Stimulated activated CD4-positive, alpha-beta T cell treated with anti-CD3 and anti-CD28 coated beads, TNF-alpha, amount 100 ng/mL, for 24 hours (primary cell): Measurements from ENCODE around the gene TTC16.
"Not testable (repeated sequence)": the region's sequence is repeated elsewhere in the genome, so short reads cannot be mapped to it uniquely, and the experiment has no call there.

Experiments
- DNase-seq, 3 experiments: peaks; one replicate each; pipeline ENCODE4 v3.0.0-alpha.2; 2020; ENCODE audit warnings: low read depth in 3 of 3

TTC16 gene

GRCh38 chr9:127767410-127767809 is 51.5 kb downstream of the TTC16 start:
- no peak for DNase-seq

GRCh38 chr9:127767909-127768331 is 52.0 kb downstream of the TTC16 start:
- no peak for DNase-seq

GRCh38 chr9:127768698-127769097 is 52.8 kb downstream of the TTC16 start:
- DNase-seq: no peak

DNA sequence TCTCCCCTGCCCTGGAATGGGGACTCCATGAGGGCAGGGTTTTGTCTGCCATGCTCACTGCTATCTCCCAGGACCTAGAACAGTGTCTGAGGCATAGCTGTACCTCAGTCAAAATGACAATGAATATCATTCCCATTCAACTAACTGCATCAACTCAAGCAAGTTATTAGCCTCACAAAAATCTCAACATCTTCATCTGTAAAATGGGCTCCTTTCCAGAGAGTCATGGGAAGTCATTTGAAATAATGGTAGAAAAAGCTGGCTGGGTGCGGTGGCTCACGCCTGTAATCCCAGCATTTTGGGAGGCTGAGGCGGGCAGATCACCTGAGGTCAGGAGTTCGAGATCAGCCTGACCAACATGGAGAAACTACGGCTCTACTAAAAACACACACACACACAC is 53.2 kb downstream of the TTC16 start:
- no peak for DNase-seq

DNA sequence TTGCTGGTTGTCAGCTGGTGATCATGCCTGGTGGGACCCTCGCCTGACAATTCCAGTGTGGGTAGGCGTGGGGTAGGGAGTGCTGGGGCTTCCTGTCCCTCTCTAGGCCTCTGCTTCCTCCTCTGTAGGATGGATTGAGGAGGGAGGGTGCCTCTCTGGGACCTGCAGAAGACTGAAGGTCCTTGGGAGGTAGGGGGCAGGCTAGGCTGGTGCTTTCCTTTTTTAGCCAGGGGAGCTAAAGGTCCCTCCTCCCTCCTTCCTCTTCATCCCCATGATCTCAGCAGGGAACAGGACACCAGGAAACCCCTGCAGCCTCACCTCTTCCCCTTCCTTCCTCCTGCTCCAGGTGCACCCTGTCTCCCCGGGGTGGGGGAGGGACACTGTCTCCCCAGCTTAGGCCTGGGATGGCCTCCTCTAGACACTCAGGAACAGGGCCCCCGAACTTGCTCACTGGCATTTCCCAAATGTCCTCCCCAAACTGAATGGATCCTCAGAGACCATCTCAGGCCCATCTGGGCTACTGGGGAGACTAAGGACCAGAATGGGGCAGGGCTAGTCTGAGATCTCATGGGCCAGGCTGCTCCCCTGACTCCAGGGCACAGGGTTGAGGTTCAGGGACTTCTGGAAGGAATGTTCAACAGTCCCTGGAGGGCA is 54.2 kb downstream of the TTC16 start:
- DNase-seq: no peak

DNA sequence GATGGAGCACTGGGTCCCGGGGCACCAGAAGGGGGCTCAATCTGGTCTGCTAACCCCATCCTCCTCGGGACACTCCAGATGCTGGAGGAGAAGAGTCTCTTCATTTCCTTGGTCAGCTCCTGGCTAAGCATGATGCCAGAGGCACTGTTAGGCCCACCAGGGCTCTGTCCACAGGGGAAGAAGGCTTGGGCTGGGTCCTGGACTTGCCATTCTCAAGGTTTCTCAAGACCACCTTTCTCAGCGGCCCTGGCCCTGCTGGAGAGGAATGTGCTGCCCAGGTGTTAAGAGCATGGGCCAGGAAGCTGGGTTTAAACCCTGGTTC is 54.7 kb downstream of the TTC16 start:
- no peak for DNase-seq

- DNase-seq: peak; percentile 91 to 98 (median 93)
These were observed 55.2 kb downstream of the TTC16 start for GRCh38 chr9:127770905-127771569.

DNA sequence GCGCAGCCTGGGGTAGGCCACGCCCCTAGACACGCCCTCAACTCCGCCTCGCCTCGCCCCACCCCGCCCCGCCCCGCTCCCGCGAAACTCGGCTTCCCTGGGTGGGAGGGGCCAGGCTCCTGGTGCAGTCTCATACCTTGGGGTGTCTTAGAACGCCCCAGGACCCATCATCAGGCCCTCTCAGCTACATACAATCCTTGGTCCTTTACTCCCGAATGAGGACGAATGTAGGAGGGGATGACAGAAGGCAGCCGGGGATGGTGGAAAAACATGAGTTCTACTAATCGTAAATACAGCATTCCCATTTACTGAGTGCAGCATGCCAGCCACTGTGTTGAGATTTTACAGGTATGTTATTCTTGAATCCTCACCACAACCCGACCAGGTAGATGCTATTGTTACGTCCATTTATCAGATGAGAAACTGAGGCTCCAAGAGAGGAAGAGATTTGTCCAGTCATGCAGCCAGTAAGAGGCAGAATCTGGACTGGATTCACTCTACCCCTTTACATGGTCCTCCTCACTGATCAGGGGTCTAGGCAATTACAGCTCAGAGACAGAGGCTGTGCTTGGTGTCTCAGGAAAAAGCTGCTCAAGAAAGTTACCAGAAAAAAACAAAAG is 55.8 kb downstream of the TTC16 start:
- no peak for DNase-seq

DNA sequence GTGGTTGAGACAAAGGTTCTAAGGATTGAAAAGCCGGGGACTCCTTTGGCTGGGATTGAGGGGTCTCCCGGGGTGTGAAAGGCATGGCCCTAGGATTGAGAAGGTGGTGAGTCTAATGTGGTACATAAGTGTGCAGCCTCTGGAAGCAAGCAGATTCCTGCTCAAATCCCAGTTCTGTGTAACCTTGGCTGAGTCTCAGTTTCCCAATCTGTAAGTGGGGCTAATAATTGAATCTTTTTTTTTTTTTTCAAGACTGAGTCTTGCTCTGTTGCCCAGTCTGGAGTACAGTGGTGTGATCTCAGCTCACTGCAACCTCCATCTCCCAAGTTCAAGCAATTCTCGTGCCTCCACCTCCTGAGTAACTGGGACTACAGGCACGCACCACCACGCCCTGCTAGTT is 56.7 kb downstream of the TTC16 start:
- no peak for DNase-seq

DNA sequence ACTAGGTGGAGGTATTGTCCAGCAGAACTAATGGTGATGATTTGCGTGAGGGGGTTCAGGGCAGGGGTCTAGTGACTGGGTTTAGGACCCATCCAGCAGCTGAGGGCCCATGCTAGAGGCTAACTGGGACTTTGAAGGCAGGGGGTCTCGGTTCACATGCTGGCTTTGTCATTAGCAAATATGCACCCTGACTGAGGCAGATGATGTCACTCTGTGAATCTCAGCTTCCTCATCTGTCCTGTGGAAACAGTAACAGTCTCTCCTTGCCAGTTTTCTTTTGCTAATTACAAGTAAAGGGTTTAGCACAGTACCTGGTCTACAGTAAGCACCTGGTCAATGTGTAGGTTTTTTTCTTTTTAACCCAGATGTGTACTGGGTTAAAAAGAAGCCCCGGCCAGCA is 57.4 kb downstream of the TTC16 start:
- DNase-seq: no peak

GRCh38 chr9:127773981-127774380 is 58.1 kb downstream of the TTC16 start:
- no peak for DNase-seq

DNA sequence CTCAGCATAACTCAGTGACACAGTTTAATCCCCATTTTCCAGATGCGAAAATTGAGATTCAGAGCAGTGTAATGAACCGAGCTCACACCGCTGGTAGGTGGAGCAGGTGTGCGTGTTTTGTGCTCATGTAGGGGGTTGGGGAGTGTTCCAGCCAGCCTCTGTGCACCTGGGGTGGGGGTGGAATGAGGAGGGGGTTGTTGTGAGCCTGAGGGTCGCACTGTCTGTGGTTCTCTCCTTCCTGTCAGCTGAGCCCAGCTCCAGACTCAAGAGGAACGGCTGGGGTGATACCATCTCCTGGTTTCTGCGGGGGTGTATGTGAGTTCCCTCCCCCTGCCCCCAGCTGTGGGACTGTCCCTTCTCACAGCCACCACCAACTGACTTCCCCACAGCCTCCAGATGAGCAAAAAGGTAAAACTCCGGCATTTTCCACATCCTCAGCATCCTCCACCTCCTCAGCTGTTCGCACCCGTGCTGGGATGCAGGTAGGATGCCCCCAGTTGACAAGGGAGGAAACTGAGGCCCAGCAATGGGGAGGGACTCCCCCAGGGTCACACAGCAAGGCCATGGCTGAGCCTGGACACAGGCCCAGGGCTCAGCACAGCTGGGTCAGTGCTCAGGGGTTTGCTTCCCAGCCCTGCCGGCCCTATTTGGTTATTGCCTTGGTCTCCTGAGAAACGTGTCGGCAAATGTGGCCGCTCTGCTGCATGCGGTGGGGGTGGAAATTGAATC is 60.5 kb downstream of the TTC16 start:
- DNase-seq: peak; percentile 37 to 78 (median 55)

GRCh38 chr9:127776924-127777289 is 61.0 kb downstream of the TTC16 start:
- no peak for DNase-seq

- no peak for DNase-seq
These were observed 61.6 kb downstream of the TTC16 start for GRCh38 chr9:127777368-127777980.

DNA sequence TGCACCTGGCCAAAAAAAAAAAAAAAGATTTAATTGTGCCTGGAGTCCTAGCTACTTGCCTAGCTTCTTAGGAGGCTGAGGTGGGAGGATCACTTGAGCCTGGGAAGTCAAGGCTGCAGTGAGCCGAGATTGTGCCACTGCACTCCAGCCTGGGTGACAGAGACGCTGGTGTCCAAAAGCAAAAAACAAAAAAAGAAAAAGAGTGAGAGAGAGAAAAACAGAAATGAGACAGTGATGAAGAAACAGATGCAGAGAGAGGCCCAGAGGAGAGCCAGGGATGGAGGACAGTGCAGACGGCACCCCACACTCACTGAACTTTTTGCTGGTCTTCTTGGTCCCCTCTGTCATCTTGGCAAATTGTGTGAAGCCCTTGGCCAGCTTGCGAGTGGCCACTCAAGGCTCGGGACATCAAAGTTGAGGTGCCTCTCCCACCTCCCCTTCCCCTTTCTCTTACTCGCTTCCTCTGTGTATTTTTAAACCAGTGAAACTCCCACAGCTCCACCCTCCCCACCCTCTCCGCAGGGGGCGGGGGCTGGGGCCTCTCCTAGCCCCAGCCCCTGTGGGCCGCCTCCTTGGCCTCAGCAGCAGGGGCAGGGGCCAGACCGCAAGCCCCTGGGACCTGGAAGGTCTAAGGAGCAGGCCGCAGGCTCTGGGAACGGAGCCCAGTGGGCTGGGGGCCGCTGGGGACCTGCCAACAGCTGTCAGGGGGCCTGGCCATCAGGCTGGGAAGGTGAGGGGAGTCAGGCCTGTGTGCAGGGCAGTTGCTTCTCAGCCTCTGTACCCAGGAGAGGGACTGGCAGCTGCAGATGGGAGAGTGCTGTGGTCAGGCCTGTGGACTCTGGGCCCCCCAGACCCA is 62.6 kb downstream of the TTC16 start, which contains the start of gene SH2D3C:
Gene SH2D3C (minus strand): TSS at position 387 of the 856 bp plus-strand sequence. CDS start 39 bp downstream, at position 348.
- DNase-seq: peak in 1 of 3 experiments; percentile 52

DNA sequence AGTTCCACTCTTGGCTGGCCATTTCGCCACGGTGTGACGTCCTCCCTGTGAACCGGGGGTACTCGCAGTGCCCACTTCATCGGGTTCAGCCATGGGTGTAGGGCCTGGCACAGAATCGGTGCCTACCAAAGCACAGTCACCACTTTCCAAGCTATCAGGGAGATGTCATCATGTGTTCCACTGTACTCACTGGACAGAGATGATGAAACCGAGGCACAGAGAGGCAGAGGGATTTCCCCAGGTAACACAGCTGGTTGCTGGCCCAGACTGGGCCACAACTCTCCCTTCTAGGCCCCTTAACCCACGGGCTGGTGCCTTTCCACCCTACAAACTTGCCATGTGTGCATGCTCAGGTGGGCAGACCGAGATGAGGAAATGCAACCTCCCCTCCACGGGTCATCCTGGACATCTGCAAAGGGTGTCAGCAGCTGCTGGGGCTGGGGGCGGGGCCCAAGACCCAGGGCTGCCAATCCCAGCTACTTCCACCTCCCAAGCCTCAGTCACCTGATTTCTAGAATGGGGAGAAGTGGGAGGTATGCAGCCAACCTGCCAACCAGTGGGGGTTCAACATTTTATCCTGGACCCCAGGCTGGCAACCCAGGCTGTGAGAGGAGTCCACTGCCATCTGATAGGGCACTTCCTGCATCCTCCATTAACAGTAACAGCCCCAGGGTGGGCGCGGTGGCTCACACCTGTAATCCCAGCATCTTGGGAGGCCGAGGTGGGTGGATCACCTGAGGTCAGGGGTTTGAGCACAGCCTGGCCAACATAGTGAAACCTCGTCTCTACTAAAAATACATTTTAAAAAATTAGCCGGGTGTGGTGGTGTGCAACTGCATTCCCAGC is 63.5 kb downstream of the TTC16 start:
- peak in 2 of 3 experiments; percentile 54 to 55 for DNase-seq

GRCh38 chr9:127780126-127780885 is 64.4 kb downstream of the TTC16 start:
- DNase-seq: no peak

- DNase-seq: not testable (repeated sequence)
These were observed 65.0 kb downstream of the TTC16 start for GRCh38 chr9:127780909-127781308.
